Measurements from ENCODE around the gene HOXB13.

HOXB13 gene

DNA sequence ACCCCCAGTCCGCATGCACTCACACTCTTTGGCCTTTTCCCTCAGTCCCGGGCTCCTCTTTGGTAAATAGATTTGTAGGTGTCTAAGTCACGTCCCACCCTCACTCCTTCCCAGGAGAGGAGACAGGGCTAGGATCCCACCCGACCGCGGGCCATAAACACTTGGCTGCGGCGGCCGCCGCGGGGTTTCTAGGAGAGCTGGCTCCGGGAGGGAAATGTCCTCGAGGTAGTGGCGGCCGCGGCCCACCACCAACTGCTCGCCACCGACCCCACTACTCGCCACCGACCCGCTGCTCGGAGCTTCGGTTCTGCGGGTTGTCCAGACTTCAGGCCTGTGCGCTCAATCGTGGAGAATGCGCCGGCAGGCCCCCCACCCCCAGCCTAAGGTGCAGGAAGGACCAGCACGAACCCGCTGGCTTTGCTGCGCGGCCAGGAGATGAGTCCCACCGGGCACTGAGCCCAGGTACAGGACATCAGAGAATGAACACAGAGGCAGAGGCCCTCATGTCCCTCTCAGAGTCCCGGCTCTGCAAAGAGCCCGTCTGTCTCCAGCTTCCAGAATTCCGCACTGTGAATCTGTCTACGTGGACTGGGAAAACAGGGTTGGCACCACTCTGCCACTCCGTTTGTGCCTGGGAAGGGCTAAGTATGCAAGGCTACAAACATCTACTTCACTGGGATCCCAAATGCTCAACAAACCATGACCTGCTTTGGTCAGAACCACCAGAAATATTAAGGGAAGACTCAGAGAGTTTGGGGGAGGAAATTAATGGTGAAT lies 3.1 kb downstream of the HOXB13 start:
- Histone ChIP-seq H3K4me3 (no peak overlapping the region), H3K27ac (no peak overlapping the region)
- no peak for TF ChIP-seq CTCF (IDR thresholded peaks at IDR 0.05)
- no peak for DNase-seq (ENCODE audit: low spot score)

DNA sequence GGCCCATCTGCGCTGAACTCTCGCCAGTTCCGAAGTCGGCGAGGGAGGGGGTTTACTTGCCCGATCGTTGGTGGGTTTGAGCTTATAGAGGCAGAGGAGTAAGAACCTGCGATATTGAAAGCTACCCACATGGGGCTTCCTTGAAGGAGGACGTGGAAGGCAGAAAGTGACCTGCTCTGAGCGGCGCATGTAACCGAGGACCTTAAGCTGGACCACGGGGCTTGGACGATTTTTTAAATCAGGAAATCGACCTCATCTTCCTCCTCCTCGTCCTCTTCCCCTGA lies 3.6 kb downstream of the HOXB13 start:
- Histone ChIP-seq H3K4me3 (no peak overlapping the region), H3K27ac (no peak overlapping the region)
- no peak for TF ChIP-seq CTCF (IDR thresholded peaks at IDR 0.05)
- no peak for DNase-seq (ENCODE audit: low spot score)

GRCh38 chr17:48724251-48725003 lies 4.1 kb downstream of the HOXB13 start:
- no peak for DNase-seq (ENCODE audit: low spot score)
- no peak overlapping the region for H3K4me3 ChIP-seq
- TF ChIP-seq CTCF (IDR thresholded peaks at IDR 0.05) = peak; percentile 38
- H3K27ac ChIP-seq = no peak overlapping the region

- DNase-seq (ENCODE audit: low spot score) = no peak
- no peak for TF ChIP-seq CTCF (IDR thresholded peaks at IDR 0.05)
- Histone ChIP-seq H3K4me3 (peak overlapping the region; percentile 23), H3K27ac (no peak overlapping the region)
These were observed 4.9 kb downstream of the HOXB13 start for GRCh38 chr17:48723423-48724250.

DNA sequence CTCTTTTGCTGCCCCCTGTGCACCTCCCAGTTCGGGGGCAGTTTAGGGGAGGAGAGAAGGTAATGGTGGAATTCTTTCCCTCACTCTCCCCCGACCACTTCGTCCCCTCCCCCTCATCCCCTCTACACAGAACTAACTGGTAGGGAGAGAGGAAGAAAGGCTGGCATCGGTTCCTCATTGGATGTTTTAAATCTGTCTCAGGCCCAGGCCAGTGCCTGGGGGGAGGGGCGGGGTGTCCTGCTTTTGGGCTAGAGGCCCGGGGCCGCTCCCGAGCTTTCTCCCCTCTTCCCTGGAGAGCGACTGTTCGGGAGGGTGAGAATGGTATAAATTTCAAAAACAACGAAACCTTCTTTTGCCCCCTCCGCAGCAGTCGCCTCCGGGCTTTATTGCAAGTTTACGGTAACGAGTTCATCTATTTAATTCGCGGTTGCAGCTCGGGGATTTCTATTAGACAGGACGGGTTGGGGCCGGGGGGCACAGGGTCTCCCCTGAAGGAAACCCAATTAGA lies 5.6 kb downstream of the HOXB13 start, which contains the start of gene PRAC2:
PRAC2 (plus strand) TSS at position 271 of the 508 bp plus-strand sequence. CDS start 1,226 bp downstream, outside the sequence.
- H3K27ac ChIP-seq = no peak within 1 kb of the TSS
- DNase-seq (ENCODE audit: low spot score) = no peak
- no peak for TF ChIP-seq CTCF (IDR thresholded peaks at IDR 0.05)
- peak within 1 kb of the TSS; percentile 23 for H3K4me3 ChIP-seq

DNA sequence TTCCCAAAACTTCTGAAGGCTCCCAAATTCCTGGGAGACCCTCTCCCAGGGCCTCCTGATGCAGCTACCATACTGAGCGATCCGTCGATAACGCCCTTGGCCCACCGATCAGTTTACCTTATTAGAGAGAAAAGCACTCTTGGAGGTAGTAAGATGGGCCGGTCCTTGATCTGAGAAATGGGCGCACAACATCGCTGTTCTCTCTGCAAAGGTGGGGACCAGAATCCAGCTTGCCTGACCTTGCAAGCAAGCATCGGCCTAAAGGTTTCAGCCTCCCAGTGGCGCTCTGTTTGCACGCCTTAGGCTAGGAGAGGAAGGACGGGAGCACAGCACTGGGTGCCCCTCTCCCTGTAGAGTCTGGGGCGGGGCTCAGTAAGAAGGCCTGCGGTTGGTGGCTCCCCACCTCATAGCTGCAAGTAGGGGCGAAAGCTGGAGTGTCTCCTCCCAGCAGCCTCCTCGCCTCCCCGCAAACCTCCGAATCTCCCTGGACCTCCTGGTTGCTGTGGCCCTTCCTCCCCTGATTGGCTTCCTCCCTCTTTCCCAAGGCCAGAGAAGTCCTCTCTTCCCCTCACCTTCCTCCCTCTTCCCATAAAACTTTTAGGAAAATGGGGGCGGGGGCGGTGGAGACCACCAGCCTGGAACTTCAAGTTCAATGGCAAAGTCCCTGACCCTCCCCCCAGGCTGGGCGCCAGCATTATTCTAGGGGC lies 6.2 kb downstream of the HOXB13 start, which contains the start of gene PRAC1:
PRAC1 (minus strand) TSS at position 318 of the 707 bp plus-strand sequence; CDS start at position 192, 126 bp downstream.
- peak within 1 kb of the TSS; percentile 23 for H3K4me3 ChIP-seq
- no peak for DNase-seq (ENCODE audit: low spot score)
- TF ChIP-seq CTCF (IDR thresholded peaks at IDR 0.05) = no peak
- no peak within 1 kb of the TSS for H3K27ac ChIP-seq

All from coronary artery (tissue), 2 donors.